Measurements from ENCODE around the gene CETN2.
"Not testable (repeated sequence)": the region's sequence is repeated elsewhere in the genome, so short reads cannot be mapped to it uniquely, and the experiment has no call there.

Gene CETN2

DNA sequence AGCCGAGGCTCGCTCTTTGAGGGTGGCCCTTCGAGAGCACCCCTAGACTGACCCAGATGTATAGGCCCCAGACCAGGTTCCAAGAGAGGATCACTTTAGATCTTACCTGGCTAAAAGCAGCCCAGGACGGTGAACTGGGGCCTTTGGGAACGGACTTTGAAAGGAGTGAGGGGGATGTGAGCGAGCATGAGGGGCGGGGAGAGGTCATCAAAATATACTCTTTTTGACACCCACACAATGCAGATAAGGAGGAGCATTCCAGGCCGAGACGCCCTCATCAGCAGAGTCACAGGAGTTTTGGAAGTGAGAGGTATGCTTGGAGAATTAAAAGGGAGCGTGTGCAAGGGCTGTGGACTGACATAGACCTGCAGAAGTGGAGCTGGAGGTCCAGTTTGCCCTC is 834 bp upstream of the CETN2 start:
- DNase-seq: no peak

DNA sequence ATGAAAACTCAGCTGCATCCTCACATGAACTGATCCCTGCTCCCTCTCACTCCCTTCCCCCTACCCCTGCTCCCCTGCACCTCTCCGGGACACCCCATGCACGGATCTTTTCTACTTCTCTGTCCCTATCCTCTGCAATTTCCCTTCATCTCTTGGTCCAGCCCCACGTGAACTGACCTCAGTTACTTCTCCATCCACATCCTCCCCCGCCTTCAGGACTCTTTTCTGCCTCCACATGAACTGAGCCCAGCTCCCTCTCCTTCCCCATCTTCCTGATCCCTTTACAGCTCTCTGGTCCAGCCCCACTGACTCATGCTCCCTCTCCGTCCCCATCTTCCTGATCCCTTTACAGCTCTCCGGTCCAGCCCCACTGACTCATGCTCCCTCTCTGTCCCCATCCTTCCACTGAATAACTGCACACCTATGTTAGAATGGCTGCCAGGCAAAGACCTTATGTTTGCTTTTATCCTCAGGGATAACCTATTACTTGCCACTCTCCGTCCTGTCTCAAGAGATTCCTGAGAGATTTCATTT is 5.6 kb downstream of the CETN2 start:
- no peak for DNase-seq

GRCh38 chrX:152823657-152824056 is 6.9 kb downstream of the CETN2 start:
- DNase-seq: no peak

- DNase-seq: no peak
Measured at GRCh38 chrX:152822383-152823086, 8.0 kb downstream of the CETN2 start.

GRCh38 chrX:152821145-152821765 is 9.3 kb downstream of the CETN2 start:
- peak; percentile 12 for DNase-seq

DNA sequence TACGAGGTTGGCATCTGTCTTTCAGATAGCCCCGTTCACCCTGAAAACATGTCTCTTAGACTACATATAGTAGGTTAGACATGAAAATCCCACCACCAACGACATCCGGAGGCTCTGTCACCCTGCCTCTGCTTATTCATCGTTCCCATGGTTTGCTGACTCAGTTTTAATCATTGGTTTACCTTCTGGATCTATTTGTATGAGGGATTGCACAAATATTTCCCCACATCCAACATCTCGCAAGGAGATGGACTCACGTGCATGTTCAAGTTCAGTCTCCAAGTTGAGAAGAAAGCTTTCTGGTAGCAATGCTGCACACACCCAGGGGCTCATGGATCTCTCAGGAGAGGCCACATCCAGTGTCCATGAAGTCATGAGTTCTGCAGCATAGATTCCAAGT is 10.8 kb downstream of the CETN2 start:
- DNase-seq: no peak

DNA sequence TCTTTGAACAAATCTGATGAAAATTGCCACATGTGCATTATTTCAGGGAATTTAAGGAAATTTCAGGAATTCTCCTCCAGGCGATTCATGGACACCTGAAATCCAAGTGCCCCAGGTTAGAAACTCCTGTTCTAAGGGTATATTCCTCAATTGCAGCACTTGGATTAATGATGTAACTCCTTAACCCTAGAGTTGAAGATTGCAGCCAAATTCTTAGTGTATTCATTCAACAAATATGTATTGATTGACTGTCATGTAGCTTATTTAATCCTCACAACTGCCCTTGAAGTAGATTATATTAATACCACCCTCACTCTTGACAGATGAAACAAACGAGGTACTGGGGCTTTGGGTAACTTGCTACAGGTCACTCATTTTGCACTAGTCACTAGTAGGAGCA is 11.3 kb downstream of the CETN2 start:
- DNase-seq: no peak

DNA sequence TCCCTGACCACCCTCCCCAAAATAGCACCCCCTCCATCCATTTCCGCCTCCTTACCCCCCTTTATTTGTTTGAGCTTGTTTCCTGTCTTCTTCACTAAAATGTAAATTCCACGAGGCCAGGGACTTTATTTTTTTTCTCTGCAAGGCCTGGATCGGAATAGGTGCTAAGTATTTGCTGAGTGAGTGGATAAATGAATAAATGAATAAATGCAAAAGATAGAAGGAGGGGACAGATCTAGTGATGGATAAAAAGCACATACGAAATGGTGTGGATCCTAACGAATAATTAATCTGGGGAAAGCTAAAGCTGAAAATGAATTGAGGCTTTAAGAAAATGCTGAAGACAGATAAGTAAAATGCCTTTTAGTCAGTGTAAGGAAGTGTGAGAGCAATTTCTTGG is 12.2 kb downstream of the CETN2 start:
- DNase-seq: no peak

DNA sequence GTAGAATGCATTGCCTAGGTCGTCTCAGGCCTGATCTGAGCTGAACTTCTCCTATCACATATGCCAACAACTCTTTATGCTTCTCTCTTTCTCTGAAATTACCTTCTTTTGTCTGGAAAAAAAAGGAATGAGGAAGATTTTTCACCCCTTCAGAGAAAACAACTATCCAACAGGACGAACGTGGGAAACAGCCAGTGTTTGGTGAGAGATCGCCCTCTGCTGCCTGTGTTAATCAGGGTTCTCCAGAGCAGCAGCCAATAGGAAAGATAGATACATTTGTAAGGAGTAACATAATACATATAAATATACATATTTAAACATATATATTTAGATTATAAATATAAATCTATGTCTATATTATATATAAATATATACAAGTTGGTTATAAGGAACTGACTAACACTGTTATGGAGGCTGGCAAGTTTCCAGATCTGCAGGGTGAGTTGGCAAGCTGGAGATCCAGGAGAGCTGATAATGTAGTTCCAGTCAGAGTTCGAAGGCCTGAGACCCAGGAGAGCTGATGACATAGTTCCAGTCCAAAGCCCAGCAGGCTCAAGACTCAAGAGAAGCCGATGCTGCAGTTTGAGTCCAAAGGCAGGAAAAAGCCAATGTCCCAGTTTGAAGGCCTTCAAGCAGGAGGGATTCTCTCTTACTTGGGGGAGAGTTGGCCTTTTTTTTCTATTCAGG is 13.3 kb downstream of the CETN2 start:
- DNase-seq: no peak

GRCh38 chrX:152814048-152814447 is 16.5 kb downstream of the CETN2 start:
- DNase-seq: no peak

DNA sequence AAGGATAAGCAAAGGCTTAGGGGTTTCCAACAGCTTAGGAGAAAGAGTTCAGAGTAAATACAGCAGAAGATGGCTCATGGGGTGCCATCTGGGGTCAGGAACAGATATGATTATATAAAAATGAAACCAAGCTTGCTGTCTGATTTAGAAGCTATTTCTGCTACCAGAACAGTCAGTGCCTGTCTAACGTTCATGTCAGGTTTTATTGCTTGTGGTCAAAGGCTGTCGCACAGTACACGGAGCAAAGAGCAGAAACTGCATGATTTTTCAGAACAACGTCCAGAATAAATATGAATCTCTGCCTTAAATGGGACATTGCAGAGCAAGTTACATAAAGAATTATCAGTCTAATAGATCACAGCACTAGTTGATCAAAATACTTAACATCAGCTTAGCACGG is 17.4 kb downstream of the CETN2 start:
- DNase-seq: no peak

GRCh38 chrX:152810403-152810802 is 20.2 kb downstream of the CETN2 start:
- no peak for DNase-seq

DNA sequence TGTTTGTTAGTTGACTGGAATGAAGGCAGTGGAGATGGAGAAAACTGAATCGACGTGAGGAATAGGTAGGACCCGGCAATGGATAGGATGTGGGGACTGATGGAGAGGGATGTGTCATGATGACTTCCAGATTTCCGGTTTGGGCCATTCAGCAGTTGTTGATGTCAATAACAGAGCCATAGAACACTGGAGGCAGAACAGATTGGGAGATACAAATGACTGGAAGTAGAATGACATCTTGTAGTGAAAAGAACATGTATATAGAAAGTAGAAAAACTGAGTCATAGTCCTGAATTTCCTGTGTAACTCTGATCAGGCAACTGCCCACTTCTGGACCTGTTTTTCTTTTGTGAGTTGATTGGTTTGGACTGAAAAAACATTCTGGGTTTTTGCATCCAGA is 24.5 kb downstream of the CETN2 start:
- no peak for DNase-seq

DNA sequence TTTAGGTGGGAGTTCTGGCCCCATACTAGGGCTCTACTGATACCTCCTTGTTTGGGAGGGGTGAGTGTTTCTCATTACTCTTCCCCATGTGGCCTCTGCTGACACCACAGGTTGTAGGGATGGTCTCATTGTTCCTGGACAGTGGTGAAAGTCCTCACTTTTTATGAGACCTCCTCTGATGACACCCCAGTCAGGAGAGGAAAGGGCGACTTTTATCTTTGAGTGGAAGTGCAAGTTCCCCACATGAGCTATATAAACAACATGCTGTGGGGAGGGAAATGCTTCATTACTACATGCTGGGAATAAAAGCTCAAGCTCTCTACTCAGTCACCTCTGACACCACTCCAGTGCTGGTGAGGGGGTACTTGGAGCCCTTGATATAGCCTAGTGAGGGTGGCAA is 31.6 kb downstream of the CETN2 start:
- DNase-seq: no peak

DNA sequence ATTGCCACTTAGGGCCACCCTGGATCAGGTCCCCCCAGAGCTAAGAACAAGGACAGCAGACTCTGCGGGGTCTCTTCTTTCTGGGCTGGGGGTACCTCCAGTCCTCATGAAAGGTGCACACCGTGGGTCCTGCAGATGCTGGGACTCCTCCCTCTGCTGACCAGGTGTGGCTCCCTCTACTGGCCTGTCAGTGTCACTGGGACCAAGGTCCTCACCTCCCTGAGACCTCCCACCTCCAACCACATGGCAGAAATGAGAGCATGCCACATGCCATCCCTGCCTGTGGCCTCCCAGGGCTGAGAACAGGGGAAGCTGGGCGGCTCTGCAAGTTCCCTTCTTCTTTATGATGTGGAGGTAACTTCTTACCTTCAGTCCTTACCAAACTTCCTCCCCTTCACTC is 43.5 kb downstream of the CETN2 start:
- not testable (repeated sequence) for DNase-seq
